Right atrium auricular region (tissue), 2 donors: ENCODE results near the gene COL8A1. TPM values are rescaled to one million over a fixed set of nuclear protein-coding genes. Genes with fewer than 3 reads are reported as not detected.
A peak's percentile ranks its signal among the peaks of the same experiment; 100 is the strongest.

ENCODE experiments used
- DNase-seq: peaks from one replicate; pipeline ENCODE4 v3.0.0-alpha.2; 2019; ENCODE audit warnings: low spot score
- H3K27ac ChIP-seq, 2 donors: fragments of 200-600 bp; sonication (generic); 1 replicate in 1 of 2; 2 replicates in 1 of 2; pipeline ENCODE4 v1.5.1; 2016 to 2019
- H3K27me3 ChIP-seq, 2 donors: fragments of 200-600 bp; sonication (generic); one replicate each; pipeline versions ENCODE4 v1.5.1 to v1.6.0; 2017 to 2019
- H3K36me3 ChIP-seq: fragments of 200-600 bp; sonication (generic); one replicate; pipeline ENCODE4 v1.5.1; 2016
- H3K4me1 ChIP-seq, 2 donors: fragments of 200-600 bp; sonication (generic); one replicate each; pipeline versions ENCODE4 v1.5.1 to v1.6.0; 2017 to 2019
- H3K4me3 ChIP-seq, 2 donors: fragments of 200-600 bp; sonication (generic); 1 replicate in 1 of 2; 2 replicates in 1 of 2; pipeline ENCODE4 v1.5.1; 2017 to 2019; ENCODE audit warnings: mild to moderate bottlenecking in 1 of 2, moderate library complexity in 1 of 2
- H3K9me3 ChIP-seq, 2 donors: fragments of 200-600 bp; sonication (generic); one replicate each; pipeline ENCODE4 v1.5.1; 2019
- CTCF ChIP-seq, 2 donors: fragments of 200-600 bp; sonication (generic); IDR thresholded peaks; one replicate each; pipeline ENCODE4 v1.5.1; 2019; ENCODE audit warnings: antibody characterized with exemption in 2 of 2
- total RNA-seq, 2 donors: library from RNA; depleted of rRNA; stranded (reverse); fragments of >200 nt; gene quantifications; one replicate each; pipeline ENCODE4 v1.1.0, GENCODE V29; 2016

The COL8A1 gene
- total RNA-seq, 2 donors from 2014 or later: 43.3 to 53.8 TPM

- Histone ChIP-seq H3K27me3 (no peaks in the 10 kb centered on the region), H3K36me3 (no peaks in the 10 kb centered on the region), H3K27ac (peak overlapping the region in 1 of 2 donors; percentile 36), H3K9me3 (no peaks in the 10 kb centered on the region), H3K4me3 (no peak overlapping the region), H3K4me1 (no peaks in the 10 kb centered on the region)
- no peak for DNase-seq
- no peak for TF ChIP-seq CTCF (IDR thresholded peaks at IDR 0.05)
Measured at GRCh38 chr3:99683876-99684275, 45.5 kb downstream of the COL8A1 start.

- Histone ChIP-seq H3K27me3 (no peaks in the 10 kb centered on the region), H3K4me3 (no peak overlapping the region), H3K36me3 (no peaks in the 10 kb centered on the region), H3K9me3 (no peaks in the 10 kb centered on the region), H3K4me1 (no peaks in the 10 kb centered on the region), H3K27ac (no peak overlapping the region)
- DNase-seq: no peak
- no peak for TF ChIP-seq CTCF (IDR thresholded peaks at IDR 0.05)
Measured at GRCh38 chr3:99684644-99685043, 46.2 kb downstream of the COL8A1 start.

GRCh38 chr3:99686469-99686868 lies 48.1 kb downstream of the COL8A1 start:
- Histone ChIP-seq H3K27me3 (no peaks in the 10 kb centered on the region), H3K4me3 (no peak overlapping the region), H3K4me1 (no peaks in the 10 kb centered on the region), H3K27ac (no peak overlapping the region), H3K36me3 (no peaks in the 10 kb centered on the region), H3K9me3 (no peaks in the 10 kb centered on the region)
- no peak for TF ChIP-seq CTCF (IDR thresholded peaks at IDR 0.05)
- DNase-seq: no peak

- Histone ChIP-seq H3K27ac (no peak overlapping the region), H3K4me1 (no peaks in the 10 kb centered on the region), H3K36me3 (no peaks in the 10 kb centered on the region), H3K27me3 (no peaks in the 10 kb centered on the region), H3K4me3 (no peak overlapping the region), H3K9me3 (no peaks in the 10 kb centered on the region)
- TF ChIP-seq CTCF (IDR thresholded peaks at IDR 0.05): peak; percentile 74 to 80
- DNase-seq: no peak
Measured at GRCh38 chr3:99686955-99687612, 48.7 kb downstream of the COL8A1 start.

GRCh38 chr3:99690761-99691369 lies 52.5 kb downstream of the COL8A1 start:
- Histone ChIP-seq H3K27ac (no peak overlapping the region), H3K27me3 (no peaks in the 10 kb centered on the region), H3K4me1 (no peaks in the 10 kb centered on the region), H3K36me3 (no peaks in the 10 kb centered on the region), H3K4me3 (no peak overlapping the region), H3K9me3 (no peaks in the 10 kb centered on the region)
- no peak for TF ChIP-seq CTCF (IDR thresholded peaks at IDR 0.05)
- no peak for DNase-seq

- H3K36me3 ChIP-seq: no peaks in the 10 kb centered on the region
- no peaks in the 10 kb centered on the region for H3K27me3 ChIP-seq
- no peak overlapping the region for H3K27ac ChIP-seq
- TF ChIP-seq CTCF (IDR thresholded peaks at IDR 0.05): no peak
- DNase-seq: no peak
- no peaks in the 10 kb centered on the region for H3K9me3 ChIP-seq
- H3K4me1 ChIP-seq: no peaks in the 10 kb centered on the region
- H3K4me3 ChIP-seq: no peak overlapping the region
Measured at GRCh38 chr3:99693636-99694035, 55.2 kb downstream of the COL8A1 start.
